GM21529 (cell line): ENCODE data around the gene UBE2Q2.

ENCODE experiments used
- ATAC-seq: cut with Tn5 transposase; IDR thresholded peaks from one replicate; pipeline ENCODE4 v1.9.1; 2021; ENCODE audit not compliant: unreplicated experiment

UBE2Q2 gene

DNA sequence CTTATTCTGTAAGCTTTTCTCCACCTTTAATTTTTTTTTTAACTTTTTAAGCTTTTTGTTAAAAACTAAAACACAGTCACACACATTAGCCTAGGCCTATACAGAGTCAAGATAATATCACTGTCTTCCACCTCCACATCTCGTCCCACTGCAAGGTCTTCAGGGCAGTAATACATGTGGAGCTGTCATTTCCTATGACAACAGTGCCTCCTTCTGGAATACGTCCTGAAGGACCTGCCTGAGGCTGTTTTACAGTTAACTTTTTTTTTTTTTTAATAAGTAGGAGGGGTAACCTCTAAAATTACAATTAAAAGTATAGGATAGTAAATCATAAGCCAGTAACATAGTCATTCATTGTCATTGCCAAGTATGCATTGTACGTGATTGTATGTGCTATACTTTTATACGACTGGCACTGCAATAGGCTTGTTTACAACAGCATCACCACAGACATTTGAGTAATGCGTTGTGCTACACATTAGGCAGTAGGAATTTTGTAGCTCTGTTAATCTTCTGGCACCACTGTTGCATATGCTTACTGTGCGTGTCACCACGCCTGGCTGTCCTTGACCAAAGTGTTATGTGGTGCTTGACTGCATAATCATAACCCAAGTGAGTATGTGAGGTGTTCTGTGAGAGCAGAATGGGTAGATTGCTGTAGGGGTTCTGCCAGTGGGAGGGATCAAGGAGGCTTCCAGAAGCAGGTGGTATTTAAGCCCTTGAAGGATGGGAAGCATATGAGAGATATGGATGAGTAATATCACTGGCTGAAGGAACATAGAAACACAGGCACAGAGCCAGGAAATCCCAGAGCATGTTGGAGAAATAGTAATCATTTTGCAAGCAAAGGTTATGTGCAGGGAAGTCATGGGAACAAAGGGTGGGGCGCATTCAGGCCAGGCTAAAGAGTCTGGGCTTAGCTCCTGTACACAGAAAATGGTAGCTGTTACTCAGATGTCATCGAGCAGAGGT is 78.8 kb downstream of the UBE2Q2 start:
- no peak for ATAC-seq

DNA sequence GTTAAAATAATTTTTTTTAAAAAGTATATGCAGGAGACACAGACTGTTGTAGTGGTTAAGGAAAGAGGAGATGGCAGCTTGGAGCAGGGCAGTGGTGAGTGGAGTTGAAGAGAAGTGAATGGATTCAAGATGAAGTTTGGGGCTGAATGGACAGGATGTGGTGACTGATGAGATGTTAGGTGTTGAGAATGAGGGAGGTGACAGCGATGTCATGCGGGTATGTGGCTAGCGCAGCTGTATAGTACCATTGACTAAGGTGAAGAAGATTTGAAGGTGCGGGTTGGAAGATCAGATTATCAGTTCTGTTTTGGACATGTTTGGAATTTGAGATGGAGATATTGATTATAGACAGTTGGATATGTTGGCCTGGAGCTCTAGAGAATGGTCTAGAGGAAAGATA is 80.5 kb downstream of the UBE2Q2 start:
- ATAC-seq, result no peak

DNA sequence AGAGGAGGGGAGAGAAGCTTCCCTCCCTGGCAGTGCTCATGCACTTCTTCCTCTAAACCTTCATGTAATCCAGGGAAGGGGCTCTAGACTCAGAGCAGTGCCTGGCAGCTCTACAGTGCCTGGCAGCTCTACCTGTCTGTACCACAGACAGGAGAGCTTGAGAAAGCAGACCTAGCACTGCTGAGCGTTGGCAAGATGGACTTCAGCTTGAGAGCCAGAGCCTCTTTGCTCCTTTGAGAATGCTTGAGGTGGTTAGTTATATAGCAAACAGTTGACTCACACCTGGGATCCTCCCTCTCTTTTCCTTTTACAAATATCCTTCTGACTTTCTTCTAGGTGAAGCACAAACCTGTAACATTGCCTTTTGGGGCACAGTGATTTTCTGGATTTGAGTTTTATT is 81.3 kb downstream of the UBE2Q2 start:
- ATAC-seq, result no peak

DNA sequence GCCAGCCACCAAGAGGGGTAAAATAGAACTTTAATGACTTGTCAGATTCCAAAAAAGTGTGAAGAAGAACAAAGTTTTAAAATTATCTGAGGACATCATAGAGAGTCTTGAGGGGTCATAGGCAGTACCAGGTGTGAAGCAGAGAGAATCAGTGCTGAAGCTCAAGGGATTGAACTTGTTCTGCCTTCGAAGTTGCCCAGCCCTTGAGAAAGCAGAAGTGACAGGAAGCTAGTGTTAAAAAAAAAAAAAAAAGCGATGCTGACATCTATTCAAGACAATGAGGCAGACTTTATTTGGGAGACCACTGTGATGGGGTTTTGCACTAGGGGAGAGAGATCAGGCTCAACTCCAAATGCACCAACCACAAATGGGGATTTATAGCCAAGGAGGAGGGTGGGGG is 82.2 kb downstream of the UBE2Q2 start:
- no peak for ATAC-seq

DNA sequence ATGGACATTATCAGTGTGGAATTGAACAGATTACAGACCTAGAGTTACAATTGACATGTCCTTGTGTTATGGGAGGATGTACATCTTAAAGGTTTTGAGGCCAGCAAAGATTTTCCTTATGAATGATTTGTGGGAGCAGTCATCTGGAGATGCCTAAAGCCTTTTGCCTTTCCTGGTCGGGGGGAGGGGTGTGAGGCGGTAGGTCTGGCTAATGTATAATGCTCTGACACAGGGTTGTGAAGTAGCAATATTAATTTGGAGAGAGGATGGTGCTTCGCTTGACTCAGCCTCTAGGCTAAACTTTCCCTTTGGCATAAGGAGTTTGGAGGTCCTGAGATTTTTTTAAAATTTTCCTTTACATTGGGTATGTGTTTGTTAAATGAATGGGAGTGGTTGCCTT is 83.7 kb downstream of the UBE2Q2 start:
- no peak for ATAC-seq

DNA sequence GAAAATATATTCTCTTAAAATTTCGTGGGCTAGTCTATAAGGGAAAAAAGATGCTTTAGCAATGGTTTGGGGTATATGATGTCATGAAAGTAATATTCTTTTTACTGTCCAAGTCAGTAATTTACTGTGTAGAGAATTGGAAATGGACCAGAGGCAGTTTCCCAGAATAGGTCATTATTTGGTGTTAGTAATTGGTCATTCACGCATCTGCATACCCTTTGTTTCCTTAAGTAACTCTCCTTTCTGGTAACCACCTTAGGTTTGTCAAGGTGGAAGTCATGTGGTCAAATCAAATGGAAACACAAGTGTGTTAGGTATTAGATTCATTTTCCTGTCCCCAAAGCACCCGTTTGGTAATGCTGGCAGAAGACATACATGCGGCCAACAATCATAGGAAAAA is 84.4 kb downstream of the UBE2Q2 start:
- no peak for ATAC-seq

DNA sequence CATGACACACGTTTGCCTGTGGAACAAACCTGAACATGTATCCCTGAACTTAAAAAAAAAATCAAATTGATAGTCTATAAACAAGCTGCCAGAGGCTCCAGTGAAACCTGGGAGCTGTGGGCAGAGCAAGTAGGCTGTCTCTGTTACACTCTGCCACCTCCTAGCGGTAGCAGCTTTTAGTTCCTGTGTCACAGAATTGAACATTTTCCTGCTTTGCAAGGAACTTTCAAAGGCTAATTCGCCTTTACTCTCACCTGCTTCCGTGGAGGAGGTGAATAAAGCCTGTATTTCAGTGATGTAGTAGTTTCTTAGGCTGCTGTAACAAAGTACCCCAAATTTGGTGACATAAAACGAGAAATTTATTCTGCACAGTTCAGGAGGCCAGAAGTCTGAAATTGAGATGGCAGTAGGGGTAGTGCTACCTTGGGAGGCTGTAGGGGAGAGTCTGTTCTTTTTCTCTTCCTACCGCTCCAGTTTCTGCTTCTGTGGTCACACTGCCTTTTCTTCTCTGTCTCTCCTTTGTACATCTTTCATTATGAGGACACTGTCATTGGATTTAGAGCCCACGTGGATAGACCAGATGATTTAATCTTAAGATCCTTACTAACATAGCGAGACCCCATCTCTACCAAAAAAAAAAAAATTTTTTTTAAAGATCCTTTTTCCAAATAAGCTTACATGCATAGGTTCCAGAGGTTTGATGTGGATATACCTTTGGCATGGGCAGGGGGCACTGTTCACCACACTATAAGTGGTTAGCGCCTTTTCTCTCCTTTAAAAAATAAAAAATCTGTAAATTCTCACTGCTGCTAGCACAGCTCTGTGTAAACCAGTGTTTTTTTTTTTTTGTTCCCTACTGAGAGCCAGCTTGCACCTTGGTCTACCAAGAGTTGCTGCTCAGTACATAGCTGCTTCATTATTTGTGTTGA is 85.7 kb downstream of the UBE2Q2 start:
- ATAC-seq, result no peak

DNA sequence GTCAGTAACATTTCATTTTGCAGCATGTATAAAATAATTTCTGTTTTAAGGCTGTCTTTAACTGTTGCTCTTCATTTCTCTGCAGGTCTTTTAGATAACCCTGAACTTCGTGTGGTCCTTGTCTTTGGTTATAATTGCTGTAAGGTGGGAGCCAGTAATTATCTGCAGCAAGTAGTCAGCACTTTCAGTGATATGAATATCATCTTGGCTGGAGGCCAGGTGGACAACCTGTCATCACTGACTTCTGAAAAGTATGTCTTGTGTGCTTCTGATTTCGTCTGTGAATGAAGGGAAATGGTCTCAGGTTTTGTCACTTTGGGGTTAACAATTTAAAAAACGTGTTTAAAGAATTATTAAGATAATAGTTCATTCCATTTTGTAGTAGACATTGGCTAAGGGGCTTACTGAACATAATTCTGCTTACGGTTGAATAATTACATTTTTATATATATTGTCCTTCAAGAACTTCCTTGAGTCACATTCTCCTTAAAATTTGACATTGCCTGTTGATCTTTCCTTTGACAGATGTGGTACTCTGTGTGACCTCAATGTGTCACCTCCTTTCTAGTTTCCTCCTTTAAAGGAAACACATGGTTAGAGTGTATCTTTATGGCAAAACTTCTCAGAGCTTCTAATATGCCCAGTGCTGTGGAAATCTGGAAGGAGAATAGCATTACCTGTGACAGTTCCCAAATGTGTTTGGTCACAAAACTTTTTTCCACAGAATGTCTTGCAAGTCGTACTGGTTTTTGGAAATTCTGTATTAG is 86.7 kb downstream of the UBE2Q2 start:
- no peak for ATAC-seq

DNA sequence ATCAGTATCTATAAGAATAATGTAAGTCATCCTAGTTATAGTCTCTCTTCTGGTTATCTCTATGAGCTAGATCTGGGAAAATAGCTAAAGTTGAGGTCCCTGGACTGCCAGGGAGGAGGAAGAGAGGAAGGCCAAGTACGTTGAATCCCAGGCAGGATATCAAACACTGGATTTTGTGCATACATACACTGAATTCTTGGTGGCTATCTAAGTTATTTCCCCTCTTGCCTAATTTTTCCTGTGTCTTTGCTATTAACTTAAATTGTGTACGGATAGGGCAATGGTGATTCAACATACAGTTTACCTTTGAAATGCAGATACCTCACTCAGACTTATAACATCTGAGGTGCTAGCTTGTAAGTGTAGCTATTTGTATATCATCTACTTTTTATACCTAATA is 87.6 kb downstream of the UBE2Q2 start:
- ATAC-seq, result no peak

DNA sequence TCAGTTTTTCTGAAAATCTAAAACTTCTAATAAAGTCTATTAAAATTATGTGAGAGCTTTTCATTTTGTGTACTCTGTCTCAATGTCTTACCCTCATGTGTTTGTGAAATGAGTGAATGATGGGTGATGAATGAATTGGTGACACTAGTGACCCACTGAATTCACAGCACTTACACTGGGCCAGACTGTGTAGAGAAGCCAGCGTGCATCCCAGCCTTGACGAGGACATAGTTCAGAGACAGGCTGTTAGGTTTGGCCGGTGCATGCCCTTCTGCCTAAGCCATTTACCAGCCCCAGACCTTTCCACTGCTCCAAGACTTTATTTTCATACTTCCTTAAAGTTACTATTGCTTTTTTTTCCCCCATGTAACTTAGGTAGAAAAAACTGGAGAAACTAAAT is 99.2 kb downstream of the UBE2Q2 start:
- ATAC-seq, result no peak

DNA sequence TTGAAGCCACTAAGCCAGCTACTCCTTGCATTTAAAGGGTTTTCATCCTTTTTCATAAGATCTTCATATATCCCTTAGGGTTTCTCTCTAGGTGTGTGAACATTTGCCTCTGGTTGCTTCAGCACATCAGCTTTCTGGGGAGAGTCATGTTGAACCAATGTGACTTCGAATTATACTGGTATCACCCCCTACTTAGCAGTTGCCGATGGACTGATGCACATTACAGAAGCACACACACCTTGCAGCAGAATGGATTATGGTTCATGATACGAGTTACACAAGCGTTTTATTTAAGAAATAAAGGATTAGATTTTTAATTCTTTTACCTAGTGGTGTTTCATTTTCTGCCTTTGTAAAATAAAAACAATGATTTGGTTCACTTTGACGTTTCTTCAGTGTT is 100.0 kb downstream of the UBE2Q2 start:
- ATAC-seq, result no peak

DNA sequence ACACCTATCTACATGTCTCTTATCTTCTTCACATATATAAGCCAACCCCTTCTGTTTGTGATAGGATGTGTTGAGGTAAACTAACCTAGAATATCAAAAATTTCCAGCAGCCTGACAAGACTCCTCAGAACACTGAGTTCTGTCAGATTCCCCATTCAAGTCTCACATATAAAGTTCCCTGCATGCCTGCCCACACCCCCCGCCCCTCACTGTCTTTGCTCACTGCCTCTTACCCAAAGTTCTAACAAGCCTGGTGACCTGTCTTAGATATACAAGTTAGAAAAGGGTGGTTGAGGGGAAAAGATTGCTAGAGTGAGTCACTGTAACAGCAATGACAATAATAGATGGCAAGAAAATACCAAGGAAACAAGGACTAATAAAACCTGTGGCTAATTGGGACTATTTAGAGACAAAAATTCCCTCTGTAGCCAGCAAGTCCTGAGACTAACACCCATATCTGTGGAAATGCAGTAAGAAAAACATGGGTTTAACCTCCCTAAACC is 100.5 kb downstream of the UBE2Q2 start:
- ATAC-seq, result no peak

DNA sequence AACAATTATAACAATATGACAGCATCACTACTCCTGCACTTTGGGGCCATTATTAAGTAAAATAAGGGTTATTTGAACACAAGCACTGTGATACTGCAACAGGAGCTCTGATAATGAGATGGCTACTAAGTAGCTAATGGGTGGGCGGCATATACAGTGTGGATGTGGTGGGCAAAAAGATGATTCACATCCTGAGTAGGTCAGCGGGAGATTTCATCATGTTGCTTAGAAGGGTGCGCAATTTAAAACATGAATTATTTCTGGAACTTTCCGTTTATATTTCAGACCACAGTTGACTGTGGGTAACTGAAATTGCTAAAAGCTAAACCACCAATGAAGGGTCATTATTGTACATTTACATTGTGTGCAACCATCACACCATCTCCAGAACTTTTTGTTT is 102.7 kb downstream of the UBE2Q2 start:
- no peak for ATAC-seq

DNA sequence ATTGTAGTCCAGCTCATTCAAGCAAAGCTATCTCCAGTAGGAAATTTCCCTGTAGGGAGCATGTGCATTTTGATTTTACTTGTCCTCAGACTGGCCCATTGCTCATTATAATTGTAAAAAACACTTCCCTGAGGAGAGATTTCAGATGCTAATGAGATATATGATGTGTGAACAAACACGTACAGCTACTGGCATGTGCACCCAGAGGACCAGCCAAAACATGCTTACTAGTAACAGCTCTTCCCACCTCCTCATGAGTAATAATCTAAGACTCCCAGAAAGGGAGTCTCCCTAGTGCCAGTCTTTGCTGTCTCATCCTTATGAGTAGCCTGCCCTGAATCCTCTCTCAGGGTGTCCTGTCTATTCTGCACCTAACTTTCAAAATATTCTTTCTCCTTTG is 103.8 kb downstream of the UBE2Q2 start:
- no peak for ATAC-seq

DNA sequence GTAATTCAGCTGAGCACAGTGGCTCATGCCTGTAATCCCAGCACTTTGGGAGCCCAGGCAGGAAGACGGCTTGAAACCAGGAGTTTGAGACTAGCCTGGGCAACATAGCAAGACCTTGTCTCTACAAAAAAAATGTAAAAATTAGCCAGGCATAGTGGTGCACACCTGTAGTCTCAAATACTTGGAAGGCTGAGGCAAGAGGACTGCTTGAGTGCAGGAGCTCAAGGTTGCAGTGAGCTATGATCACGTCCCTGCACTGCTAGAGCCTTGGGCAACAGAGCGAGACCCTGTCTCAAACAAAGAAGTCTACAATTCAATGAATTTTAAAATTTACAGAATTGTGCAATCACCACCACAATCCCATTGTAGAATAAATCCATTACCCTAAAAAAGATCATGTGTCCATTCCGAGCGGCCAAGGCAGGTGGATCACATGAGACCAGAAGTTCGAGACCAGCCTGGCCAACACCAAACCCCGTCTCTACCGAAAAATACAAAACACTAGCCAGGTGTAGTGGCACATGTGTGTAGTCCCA is 105.6 kb downstream of the UBE2Q2 start:
- no peak for ATAC-seq
